T-helper 2 cell treated with Interferon-gamma antibody and Interleukin-4, amounts not matched to agents 5 μg/mL and 100 μg/mL, for 36 hours (primary cell): ENCODE data around the gene ATP6V1G2.

ENCODE experiments used
- DNase-seq: peaks from one replicate; pipeline ENCODE4 v3.0.0; 2021; ENCODE audit warnings: low spot score
- H3K27ac Mint-ChIP-seq: one replicate; pipeline ENCODE4 v1.8.0; 2021; ENCODE audit warnings: mild to moderate bottlenecking, mixed read lengths
- H3K27me3 Mint-ChIP-seq: one replicate; pipeline ENCODE4 v1.8.0; 2021; ENCODE audit warnings: low read depth, mixed read lengths
- H3K36me3 Mint-ChIP-seq: one replicate; pipeline ENCODE4 v1.8.0; 2021; ENCODE audit warnings: low read depth, mixed read lengths
- H3K4me1 Mint-ChIP-seq: one replicate; pipeline ENCODE4 v1.8.0; 2021; ENCODE audit warnings: low read depth, mixed read lengths
- H3K4me3 Mint-ChIP-seq: one replicate; pipeline ENCODE4 v1.8.0; 2022; ENCODE audit warnings: mild to moderate bottlenecking, moderate library complexity, mixed read lengths
- H3K9me3 Mint-ChIP-seq: one replicate; pipeline ENCODE4 v1.8.0; 2021; ENCODE audit warnings: mixed read lengths

Gene ATP6V1G2

DNA sequence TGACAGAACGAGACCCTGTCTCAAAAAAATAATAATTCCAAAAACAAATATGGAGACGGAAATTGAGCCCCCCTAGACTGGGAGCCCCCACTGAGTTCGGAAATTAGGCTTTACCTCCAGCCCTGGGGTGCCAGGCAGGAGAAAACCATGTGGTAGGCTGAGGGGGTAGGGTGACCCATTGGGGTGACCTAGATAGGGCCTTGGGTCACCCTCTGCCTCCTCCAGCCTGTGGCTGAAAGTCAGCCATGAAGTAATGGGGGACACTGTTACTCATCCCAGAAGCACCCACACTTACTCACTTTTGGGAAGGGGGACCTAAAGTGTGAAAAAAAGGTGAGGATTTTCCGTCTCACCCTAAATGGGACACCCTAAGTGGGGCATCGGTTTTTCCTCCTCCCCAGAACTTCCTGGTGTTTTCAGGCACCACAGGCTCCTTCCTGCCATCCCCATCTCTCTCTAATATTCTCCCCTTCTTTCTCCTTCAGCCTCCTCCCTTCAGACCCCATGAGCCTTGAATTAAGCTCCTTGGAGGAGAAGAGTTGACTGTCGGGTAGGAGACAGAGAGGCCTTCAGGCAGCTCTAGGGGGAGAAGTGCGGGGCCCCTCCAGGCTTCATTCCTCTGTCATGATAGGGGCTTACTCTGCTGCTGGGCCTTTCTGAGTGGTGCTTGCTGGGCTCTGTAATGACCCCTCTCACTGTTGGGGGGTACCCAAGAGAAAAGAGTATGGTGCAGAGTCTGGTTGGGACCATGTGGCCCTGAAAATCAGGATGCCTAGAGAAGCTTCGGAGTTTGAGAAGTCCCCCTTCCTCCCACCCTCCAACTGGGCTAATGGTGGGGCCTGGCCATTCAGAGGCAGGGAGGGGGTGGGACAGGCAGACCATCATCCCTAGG lies 33.4 kb upstream of the ATP6V1G2 start:
- H3K27me3 Mint-ChIP-seq, result no peaks in the 10 kb centered on the region
- peaks cover 69% of the 10 kb centered on the region for H3K36me3 Mint-ChIP-seq
- H3K4me3 Mint-ChIP-seq, result peak overlapping the region; percentile 95
- no peak for DNase-seq
- H3K27ac Mint-ChIP-seq, result peak overlapping the region; percentile 91
- H3K4me1 Mint-ChIP-seq, result peaks cover 68% of the 10 kb centered on the region
- no peaks in the 10 kb centered on the region for H3K9me3 Mint-ChIP-seq

DNA sequence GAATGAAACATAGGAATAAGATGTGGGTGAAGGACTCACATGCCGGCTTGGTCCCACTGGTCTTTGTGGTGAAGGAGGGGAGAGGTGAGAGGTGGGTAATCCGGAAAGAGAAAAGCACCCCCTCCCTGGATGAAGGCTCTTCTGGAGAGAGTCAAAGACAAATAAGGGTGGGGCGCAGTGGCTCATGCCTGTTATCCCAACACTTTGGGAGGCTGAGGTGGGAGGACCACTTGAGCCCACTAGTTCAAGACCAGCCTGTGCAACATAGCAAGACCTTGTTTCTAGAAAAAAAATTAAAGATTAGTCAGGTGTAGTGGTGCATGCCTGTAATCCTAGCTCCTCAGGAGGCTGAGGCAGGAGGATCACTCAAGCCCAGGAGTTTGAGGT lies 32.7 kb upstream of the ATP6V1G2 start:
- DNase-seq, result no peak
- peaks cover 69% of the 10 kb centered on the region for H3K36me3 Mint-ChIP-seq
- peak overlapping the region; percentile 91 for H3K27ac Mint-ChIP-seq
- no peaks in the 10 kb centered on the region for H3K27me3 Mint-ChIP-seq
- peaks cover 73% of the 10 kb centered on the region for H3K4me1 Mint-ChIP-seq
- peak overlapping the region; percentile 95 for H3K4me3 Mint-ChIP-seq
- no peaks in the 10 kb centered on the region for H3K9me3 Mint-ChIP-seq

DNA sequence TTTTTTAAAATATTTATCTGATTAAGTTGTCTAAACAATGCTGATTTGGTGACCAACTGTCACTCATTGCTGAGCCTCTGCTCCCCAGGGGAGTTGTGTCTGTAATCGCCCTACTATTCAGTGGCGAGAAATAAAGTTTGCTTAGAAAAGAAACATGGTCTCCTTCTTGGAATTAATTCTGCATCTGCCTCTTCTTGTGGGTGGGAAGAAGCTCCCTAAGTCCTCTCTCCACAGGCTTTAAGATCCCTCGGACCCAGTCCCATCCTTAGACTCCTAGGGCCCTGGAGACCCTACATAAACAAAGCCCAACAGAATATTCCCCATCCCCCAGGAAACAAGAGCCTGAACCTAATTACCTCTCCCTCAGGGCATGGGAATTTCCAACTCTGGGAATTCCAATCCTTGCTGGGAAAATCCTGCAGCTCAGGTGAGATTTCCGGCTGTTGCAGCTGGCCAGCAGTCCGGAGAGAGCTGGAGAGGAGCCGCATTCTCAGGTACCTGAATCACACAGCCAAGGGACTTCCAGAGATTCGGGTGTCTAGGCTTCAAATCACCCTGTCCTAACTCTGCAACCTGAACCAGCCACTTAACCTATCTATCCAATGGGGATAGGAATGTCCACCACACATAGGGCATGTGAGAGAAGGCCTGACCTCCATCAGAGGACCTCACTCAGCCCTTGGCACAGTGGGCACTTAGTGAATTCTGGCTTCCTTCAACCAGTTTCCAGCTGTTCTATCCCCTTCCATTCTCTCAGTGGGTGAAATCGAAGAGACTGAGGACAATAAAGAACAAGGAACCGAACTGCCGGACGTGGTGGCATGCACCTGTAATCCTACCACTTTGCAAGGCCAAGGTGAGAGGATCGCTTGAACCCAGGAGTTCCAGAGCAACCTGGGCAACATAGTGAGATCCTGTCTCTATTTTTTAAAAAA lies 32.0 kb upstream of the ATP6V1G2 start:
- DNase-seq, result no peak
- Mint-ChIP-seq H3K27me3 (peaks cover 4% of the 10 kb centered on the region), H3K36me3 (peaks cover 69% of the 10 kb centered on the region)

DNA sequence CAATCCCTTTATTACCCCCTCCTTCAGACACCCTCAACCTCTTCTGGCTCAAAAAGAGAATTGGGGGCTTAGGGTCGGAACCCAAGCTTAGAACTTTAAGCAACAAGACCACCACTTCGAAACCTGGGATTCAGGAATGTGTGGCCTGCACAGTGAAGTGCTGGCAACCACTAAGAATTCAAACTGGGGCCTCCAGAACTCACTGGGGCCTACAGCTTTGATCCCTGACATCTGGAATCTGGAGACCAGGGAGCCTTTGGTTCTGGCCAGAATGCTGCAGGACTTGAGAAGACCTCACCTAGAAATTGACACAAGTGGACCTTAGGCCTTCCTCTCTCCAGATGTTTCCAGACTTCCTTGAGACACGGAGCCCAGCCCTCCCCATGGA lies 31.2 kb upstream of the ATP6V1G2 start:
- Mint-ChIP-seq H3K27me3 (peaks cover 8% of the 10 kb centered on the region), H3K9me3 (no peaks in the 10 kb centered on the region), H3K4me3 (peak overlapping the region; percentile 94), H3K4me1 (peaks cover 79% of the 10 kb centered on the region), H3K36me3 (peaks cover 66% of the 10 kb centered on the region), H3K27ac (no peak overlapping the region)
- DNase-seq, result no peak

More for the DNA sequence above, 32.0 kb upstream of the ATP6V1G2 start:
- Mint-ChIP-seq H3K27ac (peak overlapping the region; percentile 64), H3K4me1 (peaks cover 77% of the 10 kb centered on the region), H3K4me3 (peak overlapping the region; percentile 95), H3K9me3 (no peaks in the 10 kb centered on the region)

DNA sequence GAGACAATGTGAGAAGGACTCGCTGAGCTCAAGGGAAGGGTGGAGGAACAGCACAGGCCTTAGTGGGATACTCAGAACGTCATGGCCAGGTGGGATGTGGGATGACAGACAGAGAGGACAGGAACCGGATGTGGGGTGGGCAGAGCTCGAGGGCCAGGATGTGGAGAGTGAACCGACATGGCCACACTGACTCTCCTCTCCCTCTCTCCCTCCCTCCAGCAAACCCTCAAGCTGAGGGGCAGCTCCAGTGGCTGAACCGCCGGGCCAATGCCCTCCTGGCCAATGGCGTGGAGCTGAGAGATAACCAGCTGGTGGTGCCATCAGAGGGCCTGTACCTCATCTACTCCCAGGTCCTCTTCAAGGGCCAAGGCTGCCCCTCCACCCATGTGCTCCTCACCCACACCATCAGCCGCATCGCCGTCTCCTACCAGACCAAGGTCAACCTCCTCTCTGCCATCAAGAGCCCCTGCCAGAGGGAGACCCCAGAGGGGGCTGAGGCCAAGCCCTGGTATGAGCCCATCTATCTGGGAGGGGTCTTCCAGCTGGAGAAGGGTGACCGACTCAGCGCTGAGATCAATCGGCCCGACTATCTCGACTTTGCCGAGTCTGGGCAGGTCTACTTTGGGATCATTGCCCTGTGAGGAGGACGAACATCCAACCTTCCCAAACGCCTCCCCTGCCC lies 30.6 kb upstream of the ATP6V1G2 start:
- peak overlapping the region; percentile 87 for H3K27ac Mint-ChIP-seq
- peak overlapping the region; percentile 94 for H3K4me3 Mint-ChIP-seq
- H3K36me3 Mint-ChIP-seq, result peaks cover 63% of the 10 kb centered on the region
- peaks cover 8% of the 10 kb centered on the region for H3K27me3 Mint-ChIP-seq
- H3K9me3 Mint-ChIP-seq, result no peaks in the 10 kb centered on the region
- H3K4me1 Mint-ChIP-seq, result peaks cover 79% of the 10 kb centered on the region
- DNase-seq, result no peak

DNA sequence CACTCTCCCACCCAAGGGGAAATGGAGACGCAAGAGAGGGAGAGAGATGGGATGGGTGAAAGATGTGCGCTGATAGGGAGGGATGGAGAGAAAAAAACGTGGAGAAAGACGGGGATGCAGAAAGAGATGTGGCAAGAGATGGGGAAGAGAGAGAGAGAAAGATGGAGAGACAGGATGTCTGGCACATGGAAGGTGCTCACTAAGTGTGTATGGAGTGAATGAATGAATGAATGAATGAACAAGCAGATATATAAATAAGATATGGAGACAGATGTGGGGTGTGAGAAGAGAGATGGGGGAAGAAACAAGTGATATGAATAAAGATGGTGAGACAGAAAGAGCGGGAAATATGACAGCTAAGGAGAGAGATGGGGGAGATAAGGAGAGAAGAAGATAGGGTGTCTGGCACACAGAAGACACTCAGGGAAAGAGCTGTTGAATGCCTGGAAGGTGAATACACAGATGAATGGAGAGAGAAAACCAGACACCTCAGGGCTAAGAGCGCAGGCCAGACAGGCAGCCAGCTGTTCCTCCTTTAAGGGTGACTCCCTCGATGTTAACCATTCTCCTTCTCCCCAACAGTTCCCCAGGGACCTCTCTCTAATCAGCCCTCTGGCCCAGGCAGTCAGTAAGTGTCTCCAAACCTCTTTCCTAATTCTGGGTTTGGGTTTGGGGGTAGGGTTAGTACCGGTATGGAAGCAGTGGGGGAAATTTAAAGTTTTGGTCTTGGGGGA lies 29.7 kb upstream of the ATP6V1G2 start:
- H3K36me3 Mint-ChIP-seq, result peaks cover 54% of the 10 kb centered on the region
- H3K4me3 Mint-ChIP-seq, result peak overlapping the region; percentile 94
- no peaks in the 10 kb centered on the region for H3K9me3 Mint-ChIP-seq
- H3K27me3 Mint-ChIP-seq, result peaks cover 8% of the 10 kb centered on the region
- no peak for DNase-seq
- H3K4me1 Mint-ChIP-seq, result peaks cover 83% of the 10 kb centered on the region
- peak overlapping the region; percentile 87 for H3K27ac Mint-ChIP-seq

DNA sequence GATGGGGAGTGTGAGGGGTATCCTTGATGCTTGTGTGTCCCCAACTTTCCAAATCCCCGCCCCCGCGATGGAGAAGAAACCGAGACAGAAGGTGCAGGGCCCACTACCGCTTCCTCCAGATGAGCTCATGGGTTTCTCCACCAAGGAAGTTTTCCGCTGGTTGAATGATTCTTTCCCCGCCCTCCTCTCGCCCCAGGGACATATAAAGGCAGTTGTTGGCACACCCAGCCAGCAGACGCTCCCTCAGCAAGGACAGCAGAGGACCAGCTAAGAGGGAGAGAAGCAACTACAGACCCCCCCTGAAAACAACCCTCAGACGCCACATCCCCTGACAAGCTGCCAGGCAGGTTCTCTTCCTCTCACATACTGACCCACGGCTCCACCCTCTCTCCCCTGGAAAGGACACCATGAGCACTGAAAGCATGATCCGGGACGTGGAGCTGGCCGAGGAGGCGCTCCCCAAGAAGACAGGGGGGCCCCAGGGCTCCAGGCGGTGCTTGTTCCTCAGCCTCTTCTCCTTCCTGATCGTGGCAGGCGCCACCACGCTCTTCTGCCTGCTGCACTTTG lies 29.0 kb upstream of the ATP6V1G2 start, which contains the start of gene TNF:
Gene TNF (plus strand): TSS at position 231 of the 567 bp plus-strand sequence. CDS start 177 bp downstream, at position 408.
- H3K36me3 Mint-ChIP-seq, result peaks cover 48% of the 10 kb centered on the region
- peak within 1 kb of the TSS; percentile 87 for H3K27ac Mint-ChIP-seq
- H3K27me3 Mint-ChIP-seq, result peaks cover 9% of the 10 kb centered on the region
- H3K4me1 Mint-ChIP-seq, result peaks cover 84% of the 10 kb centered on the region
- no peaks in the 10 kb centered on the region for H3K9me3 Mint-ChIP-seq
- H3K4me3 Mint-ChIP-seq, result peak within 1 kb of the TSS; percentile 94
- peak; percentile 84 for DNase-seq

DNA sequence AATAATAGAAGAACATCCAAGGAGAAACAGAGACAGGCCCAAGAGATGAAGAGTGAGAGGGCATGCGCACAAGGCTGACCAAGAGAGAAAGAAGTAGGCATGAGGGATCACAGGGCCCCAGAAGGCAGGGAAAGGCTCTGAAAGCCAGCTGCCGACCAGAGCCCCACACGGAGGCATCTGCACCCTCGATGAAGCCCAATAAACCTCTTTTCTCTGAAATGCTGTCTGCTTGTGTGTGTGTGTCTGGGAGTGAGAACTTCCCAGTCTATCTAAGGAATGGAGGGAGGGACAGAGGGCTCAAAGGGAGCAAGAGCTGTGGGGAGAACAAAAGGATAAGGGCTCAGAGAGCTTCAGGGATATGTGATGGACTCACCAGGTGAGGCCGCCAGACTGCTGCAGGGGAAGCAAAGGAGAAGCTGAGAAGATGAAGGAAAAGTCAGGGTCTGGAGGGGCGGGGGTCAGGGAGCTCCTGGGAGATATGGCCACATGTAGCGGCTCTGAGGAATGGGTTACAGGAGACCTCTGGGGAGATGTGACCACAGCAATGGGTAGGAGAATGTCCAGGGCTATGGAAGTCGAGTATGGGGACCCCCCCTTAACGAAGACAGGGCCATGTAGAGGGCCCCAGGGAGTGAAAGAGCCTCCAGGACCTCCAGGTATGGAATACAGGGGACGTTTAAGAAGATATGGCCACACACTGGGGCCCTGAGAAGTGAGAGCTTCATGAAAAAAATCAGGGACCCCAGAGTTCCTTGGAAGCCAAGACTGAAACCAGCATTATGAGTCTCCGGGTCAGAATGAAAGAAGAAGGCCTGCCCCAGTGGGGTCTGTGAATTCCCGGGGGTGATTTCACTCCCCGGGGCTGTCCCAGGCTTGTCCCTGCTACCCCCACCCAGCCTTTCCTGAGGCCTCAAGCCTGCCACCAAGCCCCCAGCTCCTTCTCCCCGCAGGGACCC lies 28.0 kb upstream of the ATP6V1G2 start:
- Mint-ChIP-seq H3K36me3 (peaks cover 39% of the 10 kb centered on the region), H3K4me1 (peaks cover 88% of the 10 kb centered on the region), H3K27me3 (peaks cover 10% of the 10 kb centered on the region), H3K9me3 (no peaks in the 10 kb centered on the region), H3K4me3 (peak overlapping the region; percentile 94), H3K27ac (peak overlapping the region; percentile 87)
- DNase-seq, result peak; percentile 56

DNA sequence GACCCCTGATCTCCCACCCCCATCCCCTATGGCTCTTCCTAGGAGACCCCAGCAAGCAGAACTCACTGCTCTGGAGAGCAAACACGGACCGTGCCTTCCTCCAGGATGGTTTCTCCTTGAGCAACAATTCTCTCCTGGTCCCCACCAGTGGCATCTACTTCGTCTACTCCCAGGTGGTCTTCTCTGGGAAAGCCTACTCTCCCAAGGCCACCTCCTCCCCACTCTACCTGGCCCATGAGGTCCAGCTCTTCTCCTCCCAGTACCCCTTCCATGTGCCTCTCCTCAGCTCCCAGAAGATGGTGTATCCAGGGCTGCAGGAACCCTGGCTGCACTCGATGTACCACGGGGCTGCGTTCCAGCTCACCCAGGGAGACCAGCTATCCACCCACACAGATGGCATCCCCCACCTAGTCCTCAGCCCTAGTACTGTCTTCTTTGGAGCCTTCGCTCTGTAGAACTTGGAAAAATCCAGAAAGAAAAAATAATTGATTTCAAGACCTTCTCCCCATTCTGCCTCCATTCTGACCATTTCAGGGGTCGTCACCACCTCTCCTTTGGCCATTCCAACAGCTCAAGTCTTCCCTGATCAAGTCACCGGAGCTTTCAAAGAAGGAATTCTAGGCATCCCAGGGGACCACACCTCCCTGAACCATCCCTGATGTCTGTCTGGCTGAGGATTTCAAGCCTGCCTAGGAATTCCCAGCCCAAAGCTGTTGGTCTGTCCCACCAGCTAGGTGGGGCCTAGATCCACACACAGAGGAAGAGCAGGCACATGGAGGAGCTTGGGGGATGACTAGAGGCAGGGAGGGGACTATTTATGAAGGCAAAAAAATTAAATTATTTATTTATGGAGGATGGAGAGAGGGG lies 27.1 kb upstream of the ATP6V1G2 start:
- Mint-ChIP-seq H3K36me3 (peaks cover 30% of the 10 kb centered on the region), H3K4me3 (peak overlapping the region; percentile 94), H3K27me3 (peaks cover 13% of the 10 kb centered on the region), H3K27ac (peak overlapping the region; percentile 95), H3K9me3 (no peaks in the 10 kb centered on the region), H3K4me1 (peaks cover 87% of the 10 kb centered on the region)
- no peak for DNase-seq

DNA sequence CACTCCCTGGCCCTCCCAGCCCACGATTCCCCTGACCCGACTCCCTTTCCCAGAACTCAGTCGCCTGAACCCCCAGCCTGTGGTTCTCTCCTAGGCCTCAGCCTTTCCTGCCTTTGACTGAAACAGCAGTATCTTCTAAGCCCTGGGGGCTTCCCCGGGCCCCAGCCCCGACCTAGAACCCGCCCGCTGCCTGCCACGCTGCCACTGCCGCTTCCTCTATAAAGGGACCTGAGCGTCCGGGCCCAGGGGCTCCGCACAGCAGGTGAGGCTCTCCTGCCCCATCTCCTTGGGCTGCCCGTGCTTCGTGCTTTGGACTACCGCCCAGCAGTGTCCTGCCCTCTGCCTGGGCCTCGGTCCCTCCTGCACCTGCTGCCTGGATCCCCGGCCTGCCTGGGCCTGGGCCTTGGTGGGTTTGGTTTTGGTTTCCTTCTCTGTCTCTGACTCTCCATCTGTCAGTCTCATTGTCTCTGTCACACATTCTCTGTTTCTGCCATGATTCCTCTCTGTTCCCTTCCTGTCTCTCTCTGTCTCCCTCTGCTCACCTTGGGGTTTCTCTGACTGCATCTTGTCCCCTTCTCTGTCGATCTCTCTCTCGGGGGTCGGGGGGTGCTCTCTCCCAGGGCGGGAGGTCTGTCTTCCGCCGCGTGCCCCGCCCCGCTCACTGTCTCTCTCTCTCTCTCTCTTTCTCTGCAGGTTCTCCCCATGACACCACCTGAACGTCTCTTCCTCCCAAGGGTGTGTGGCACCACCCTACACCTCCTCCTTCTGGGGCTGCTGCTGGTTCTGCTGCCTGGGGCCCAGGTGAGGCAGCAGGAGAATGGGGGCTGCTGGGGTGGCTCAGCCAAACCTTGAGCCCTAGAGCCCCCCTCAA lies 25.9 kb upstream of the ATP6V1G2 start, which contains the start of gene LTA:
Gene LTA (plus strand): TSS at position 249 of the 871 bp plus-strand sequence. CDS start 454 bp downstream, at position 703.
- Mint-ChIP-seq H3K9me3 (no peaks in the 10 kb centered on the region), H3K27me3 (peaks cover 18% of the 10 kb centered on the region), H3K4me3 (peak within 1 kb of the TSS; percentile 94), H3K36me3 (peaks cover 21% of the 10 kb centered on the region), H3K4me1 (peaks cover 91% of the 10 kb centered on the region), H3K27ac (peak within 1 kb of the TSS; percentile 95)
- DNase-seq, result peak; percentile 79
